Muscle of leg (tissue), 16 donors: Measurements from ENCODE around the gene WIPF1. TPM values are rescaled to one million over a fixed set of nuclear protein-coding genes. Genes with fewer than 3 reads are reported as not detected.

Source experiments
- DNase-seq: peaks from one replicate; pipeline ENCODE4 v3.0.0; 2013
- H3K27ac ChIP-seq: one replicate; pipeline ENCODE4 v1.5.1; 2013; ENCODE audit warnings: mild to moderate bottlenecking, low read length, control low read depth
- H3K27me3 ChIP-seq: one replicate; pipeline ENCODE4 v1.6.1; 2013; ENCODE audit warnings: low read length; ENCODE audit not compliant: control insufficient read depth, insufficient read depth
- H3K36me3 ChIP-seq: one replicate; pipeline ENCODE4 v1.6.1; 2013; ENCODE audit warnings: low read length; ENCODE audit not compliant: control insufficient read depth, insufficient read depth
- H3K4me1 ChIP-seq: one replicate; pipeline ENCODE4 v1.6.1; 2013; ENCODE audit warnings: low read length; ENCODE audit not compliant: control insufficient read depth, insufficient read depth
- H3K4me3 ChIP-seq: one replicate; pipeline ENCODE4 v1.5.1; 2013; ENCODE audit warnings: low read length, control low read depth
- H3K9me3 ChIP-seq: replicated peaks from 2 replicates; pipeline ENCODE4 v1.6.1; 2013; ENCODE audit warnings: low read depth, low read length; ENCODE audit not compliant: control insufficient read depth
- WGBS: methylation state at CpG from one replicate; pipeline ENCODE4 v1.1.5; 2013; ENCODE audit warnings: missing lambda C conversion rate; ENCODE audit not compliant: insufficient coverage; 5-methylcytosine and 5-hydroxymethylcytosine counted together
- long read RNA-seq, 11 donors: transcript quantifications; one replicate each; lab custom pipeline, GENCODE V29; 2026
- polyA plus RNA-seq, 8 donors: library from polyadenylated mRNA; unstranded; fragments of 120-200 nt; gene quantifications; one replicate each; pipeline versions ENCODE4 v1.2.1 to v1.2.3, GENCODE V29; 2013; ENCODE audit warnings: inconsistent platforms in 1 of 8, low replicate concordance in 1 of 8; ENCODE audit not compliant: insufficient read length in 8 of 8, insufficient read depth in 1 of 8
- total RNA-seq: library from RNA; stranded (reverse); fragments of 120-200 nt; gene quantifications from one replicate; pipeline ENCODE4 v1.2.4, GENCODE V29; 2013

The WIPF1 gene
- 18.7 TPM for total RNA-seq
- polyA plus RNA-seq: 10 to 100 TPM; 33.0 to 52.7 (median 39.9) TPM
- long read RNA-seq, donor 1, partial matches to known transcripts: 0 of 3 reads
- long read RNA-seq, donor 1, other reads (novel, unspliced or antisense): 0 of 3 reads
- long read RNA-seq, donor 2, partial matches to known transcripts: 0 of 1 reads
- long read RNA-seq, donor 2, other reads (novel, unspliced or antisense): 0 of 1 reads
- long read RNA-seq, donor 3, partial matches to known transcripts: 11 of 17 reads
- long read RNA-seq, donor 3, other reads (novel, unspliced or antisense): 0 of 17 reads
- long read RNA-seq, donor 4, transcript WIPF1-205 (5 exons, 1,772 nt): major isoform, 8 of 8 reads
- long read RNA-seq, donor 4, partial matches to known transcripts: 0 of 8 reads
- long read RNA-seq, donor 4, other reads (novel, unspliced or antisense): 0 of 8 reads
- long read RNA-seq, donor 5, transcript WIPF1-205 (5 exons, 1,772 nt): major isoform, 8 of 52 reads
- long read RNA-seq, donor 5, partial matches to known transcripts: 38 of 52 reads
- long read RNA-seq, donor 5, other reads (novel, unspliced or antisense): 0 of 52 reads
- long read RNA-seq, donor 6, transcript WIPF1-205 (5 exons, 1,772 nt): major isoform, 6 of 24 reads
- long read RNA-seq, donor 6, partial matches to known transcripts: 16 of 24 reads
- long read RNA-seq, donor 6, other reads (novel, unspliced or antisense): 0 of 24 reads
- long read RNA-seq, donor 7, transcript WIPF1-205 (5 exons, 1,772 nt): major isoform, 6 of 13 reads
- long read RNA-seq, donor 7, partial matches to known transcripts: 5 of 13 reads
- long read RNA-seq, donor 7, other reads (novel, unspliced or antisense): 0 of 13 reads
- long read RNA-seq, donor 8, partial matches to known transcripts: 5 of 7 reads
- long read RNA-seq, donor 8, other reads (novel, unspliced or antisense): 0 of 7 reads
- long read RNA-seq, donor 9, partial matches to known transcripts: 0 of 4 reads
- long read RNA-seq, donor 9, other reads (novel, unspliced or antisense): 0 of 4 reads
- long read RNA-seq, donor 10, partial matches to known transcripts: 15 of 18 reads
- long read RNA-seq, donor 10, other reads (novel, unspliced or antisense): 0 of 18 reads
- long read RNA-seq, donor 11, partial matches to known transcripts: 6 of 11 reads
- long read RNA-seq, donor 11, other reads (novel, unspliced or antisense): 0 of 11 reads

GRCh38 chr2:174597345-174598047 is at the start of gene WIPF1:
TSS of gene WIPF1 (minus strand) at chr2:174597804. CDS start at chr2:174585573, 12,231 bp downstream.
- peaks cover 6% of the 10 kb centered on the region for H3K36me3 ChIP-seq
- peak within 1 kb of the TSS; percentile 70 for H3K27ac ChIP-seq
- H3K27me3 ChIP-seq: no peaks in the 10 kb centered on the region
- peak; percentile 66 for DNase-seq
- whole genome bisulfite sequencing: 80% methylated on average over 3 of the region's 6 CpGs
- H3K9me3 ChIP-seq: peaks cover 2% of the 10 kb centered on the region
- peaks cover 5% of the 10 kb centered on the region for H3K4me1 ChIP-seq
- peak within 1 kb of the TSS; percentile 9 for H3K4me3 ChIP-seq

GRCh38 chr2:174645296-174645695 is 47.7 kb upstream of the WIPF1 start:
- WGBS: no CpG with 5 or more reads among the region's 2 CpGs
- DNase-seq: no peak
- Histone ChIP-seq H3K36me3 (peaks cover 2% of the 10 kb centered on the region), H3K4me1 (no peaks in the 10 kb centered on the region), H3K9me3 (peaks cover 13% of the 10 kb centered on the region), H3K27me3 (no peaks in the 10 kb centered on the region), H3K4me3 (no peak overlapping the region), H3K27ac (no peak overlapping the region)

GRCh38 chr2:174644406-174644805 is 46.8 kb upstream of the WIPF1 start:
- no peaks in the 10 kb centered on the region for H3K27me3 ChIP-seq
- no peak overlapping the region for H3K4me3 ChIP-seq
- WGBS: no CpG with 5 or more reads among the region's 1 CpG
- H3K4me1 ChIP-seq: no peaks in the 10 kb centered on the region
- peaks cover 1% of the 10 kb centered on the region for H3K36me3 ChIP-seq
- no peak overlapping the region for H3K27ac ChIP-seq
- H3K9me3 ChIP-seq: peaks cover 12% of the 10 kb centered on the region
- DNase-seq: no peak

GRCh38 chr2:174643356-174643755 is 45.8 kb upstream of the WIPF1 start:
- Histone ChIP-seq H3K4me3 (no peak overlapping the region), H3K9me3 (peaks cover 4% of the 10 kb centered on the region), H3K27me3 (no peaks in the 10 kb centered on the region), H3K36me3 (no peaks in the 10 kb centered on the region), H3K27ac (no peak overlapping the region), H3K4me1 (no peaks in the 10 kb centered on the region)
- WGBS: no CpG with 5 or more reads among the region's 6 CpGs
- no peak for DNase-seq

GRCh38 chr2:174641168-174641567 is 43.6 kb upstream of the WIPF1 start:
- no peaks in the 10 kb centered on the region for H3K27me3 ChIP-seq
- peaks cover 4% of the 10 kb centered on the region for H3K4me1 ChIP-seq
- WGBS: no CpG with 5 or more reads among the region's 1 CpG
- no peak for DNase-seq
- H3K4me3 ChIP-seq: no peak overlapping the region
- no peaks in the 10 kb centered on the region for H3K36me3 ChIP-seq
- no peak overlapping the region for H3K27ac ChIP-seq
- peaks cover 4% of the 10 kb centered on the region for H3K9me3 ChIP-seq

- peaks cover 3% of the 10 kb centered on the region for H3K36me3 ChIP-seq
- H3K4me3 ChIP-seq: no peak overlapping the region
- no peak for DNase-seq
- no peak overlapping the region for H3K27ac ChIP-seq
- no peaks in the 10 kb centered on the region for H3K27me3 ChIP-seq
- H3K4me1 ChIP-seq: peaks cover 27% of the 10 kb centered on the region
- 86% methylated on average over 1 of the region's 1 CpG for WGBS
- H3K9me3 ChIP-seq: peaks cover 4% of the 10 kb centered on the region
Observed at GRCh38 chr2:174636987-174637386, 39.4 kb upstream of the WIPF1 start.

GRCh38 chr2:174635776-174636404 is 38.3 kb upstream of the WIPF1 start:
- peak; percentile 90 for DNase-seq
- WGBS: no CpG with 5 or more reads among the region's 3 CpGs
- Histone ChIP-seq H3K27me3 (no peaks in the 10 kb centered on the region), H3K9me3 (peaks cover under 1% of the 10 kb centered on the region), H3K4me3 (no peak overlapping the region), H3K27ac (peak overlapping the region; percentile 81), H3K36me3 (peaks cover 3% of the 10 kb centered on the region), H3K4me1 (peaks cover 27% of the 10 kb centered on the region)

GRCh38 chr2:174635015-174635593 is 37.5 kb upstream of the WIPF1 start:
- Histone ChIP-seq H3K9me3 (no peaks in the 10 kb centered on the region), H3K27me3 (no peaks in the 10 kb centered on the region), H3K36me3 (peaks cover 3% of the 10 kb centered on the region), H3K4me1 (peaks cover 27% of the 10 kb centered on the region), H3K4me3 (no peak overlapping the region), H3K27ac (peak overlapping the region; percentile 81)
- WGBS: 79% methylated on average over 3 of the region's 3 CpGs
- no peak for DNase-seq
